Astrocyte (in vitro differentiated cells and primary cell): Measurements from ENCODE around the gene HOGA1.

Source experiments
- CTCF ChIP-seq: IDR thresholded peaks from 2 replicates; pipeline ENCODE4 v1.5.1; 2011; ENCODE audit warnings: low read depth, mild to moderate bottlenecking, inconsistent platforms, low read length, moderate library complexity; ENCODE audit not compliant: insufficient read depth
- EZH2 ChIP-seq: IDR thresholded peaks from 2 replicates; pipeline ENCODE4 v1.6.1; 2012; ENCODE audit warnings: mild to moderate bottlenecking, low read length, inconsistent platforms; ENCODE audit not compliant: insufficient read depth

DNA sequence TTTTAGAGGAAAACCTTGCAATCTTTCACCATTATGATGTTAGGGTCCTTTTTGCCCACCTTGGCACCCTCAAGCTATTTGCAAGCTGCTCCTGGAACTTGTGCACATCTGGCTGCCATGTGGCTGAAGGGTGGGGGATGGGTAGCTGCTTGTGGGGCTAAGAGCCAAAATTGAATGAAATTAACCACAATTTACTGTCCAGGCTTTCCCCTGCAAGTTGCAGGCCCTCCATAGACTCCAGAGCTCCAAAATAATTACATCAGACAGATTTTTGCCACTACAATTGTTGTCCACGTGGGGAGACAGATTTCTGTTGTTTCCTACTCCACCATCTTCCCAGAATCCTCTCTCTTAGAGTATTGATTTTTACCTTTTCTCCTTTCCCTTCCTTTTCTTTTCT is 75.4 kb downstream of the HOGA1 start:
- no peak for TF ChIP-seq EZH2
- no peak for TF ChIP-seq CTCF
